SK-N-SH (cell line): ENCODE measurements around the gene RNF157. TPM values are rescaled to one million over a fixed set of nuclear protein-coding genes. Genes with fewer than 3 reads are reported as not detected.

Experiments used
- CTCF ChIA-PET: fragments of 300-600, 350-600 bp; formaldehyde crosslinking; extraction: SDS; loops from one replicate; lab custom pipeline; 2021; lab: Yijun Ruan, JAX
- POLR2A ChIA-PET: fragments of 350-600 bp; sonication (Branson Sonifier 250); formaldehyde crosslinking; extraction: SDS; loops from one replicate; lab custom pipeline; 2020; ENCODE audit warnings: antibody characterized with exemption, inconsistent platforms; lab: Yijun Ruan, JAX
- DNase-seq: peaks from one replicate; pipeline ENCODE4 v3.0.0; 2012
- H2AFZ ChIP-seq: fragments of 200-600 bp; sonication (generic); 2 replicates; pipeline ENCODE4 v1.8.1; 2016; ENCODE audit warnings: antibody characterized with exemption, mild to moderate bottlenecking, low read depth
- H3F3A ChIP-seq: fragments of 200-600 bp; sonication (generic); replicated peaks from 2 replicates; pipeline ENCODE3; 2016; ENCODE audit warnings: antibody characterized with exemption, mild to moderate bottlenecking; ENCODE audit not compliant: insufficient read depth
- H3K27ac ChIP-seq, 2 experiments: fragments of 200-500 bp in 1 of 2; fragments of 200-600 bp in 1 of 2; sonication (Bioruptor generic) in 1 of 2; sonication (generic), shearing (Covaris generic) in 1 of 2; 2 replicates each; pipeline versions ENCODE4 v1.5.1 to v1.6.1; 2014 to 2016; ENCODE audit warnings: low read depth in 2 of 2, inconsistent platforms in 1 of 2, low read length in 1 of 2, mild to moderate bottlenecking in 1 of 2, mixed read lengths in 1 of 2
- H3K27me3 ChIP-seq: fragments of 200-600 bp; sonication (generic), shearing (Covaris generic); 2 replicates; pipeline ENCODE4 v1.6.1; 2016; ENCODE audit warnings: mixed run types; ENCODE audit not compliant: insufficient read depth
- H3K36me3 ChIP-seq, 2 experiments: fragments of 200-500 bp in 1 of 2; fragments of 200-600 bp in 1 of 2; sonication (Bioruptor generic) in 1 of 2; sonication (generic) in 1 of 2; replicated peaks in 1 of 2; 2 replicates each; pipeline versions ENCODE3 to v1.5.1; 2014 to 2016; ENCODE audit warnings: low read length in 1 of 2, mild to moderate bottlenecking in 1 of 2; ENCODE audit not compliant: insufficient read depth in 2 of 2, control insufficient read depth in 1 of 2
- H3K4me1 ChIP-seq, 2 experiments: fragments of 200-500 bp in 1 of 2; fragments of 200-600 bp in 1 of 2; sonication (Bioruptor generic) in 1 of 2; sonication (generic), shearing (Covaris generic) in 1 of 2; 2 replicates each; pipeline versions ENCODE4 v1.5.1 to v1.6.1; 2014 to 2016; ENCODE audit warnings: low read depth in 1 of 2, low read length in 1 of 2, mixed run types in 1 of 2; ENCODE audit not compliant: insufficient read depth in 2 of 2, control insufficient read depth in 1 of 2
- H3K4me2 ChIP-seq: fragments of 200-600 bp; sonication (generic), shearing (Covaris generic); 2 replicates; pipeline ENCODE4 v1.6.1; 2017; ENCODE audit warnings: mixed run types
- H3K4me3 ChIP-seq, 2 experiments: fragments of 200-500 bp in 1 of 2; fragments of 200-600 bp in 1 of 2; sonication (Bioruptor generic) in 1 of 2; sonication (generic), shearing (Covaris generic) in 1 of 2; 2 replicates each; pipeline versions ENCODE4 v1.5.1 to v1.8.1; 2014 to 2016; ENCODE audit warnings: low read depth in 2 of 2, inconsistent platforms in 1 of 2, low read length in 1 of 2, mild to moderate bottlenecking in 1 of 2, mixed read lengths in 1 of 2, moderate library complexity in 1 of 2
- H3K79me2 ChIP-seq: fragments of 200-600 bp; sonication (generic); 2 replicates; pipeline ENCODE4 v1.8.1; 2017; ENCODE audit warnings: mild to moderate bottlenecking; ENCODE audit not compliant: insufficient read depth
- H3K9ac ChIP-seq: fragments of 200-600 bp; sonication (generic); 2 replicates; pipeline ENCODE4 v1.6.1; 2017; ENCODE audit warnings: mixed run types
- H3K9me2 ChIP-seq: fragments of 200-600 bp; sonication (generic); 2 replicates; pipeline ENCODE4 v1.6.1; 2017; ENCODE audit warnings: mixed run types
- H3K9me3 ChIP-seq: fragments of 200-600 bp; sonication (generic); 2 replicates; pipeline ENCODE4 v1.6.1; 2017; ENCODE audit warnings: mixed run types, mild to moderate bottlenecking, moderate library complexity
- H4K20me1 ChIP-seq: fragments of 200-600 bp; sonication (generic); 2 replicates; pipeline ENCODE4 v1.6.1; 2017; ENCODE audit warnings: mild to moderate bottlenecking, mixed run types; ENCODE audit not compliant: insufficient read depth
- ELF1 ChIP-seq: IDR thresholded peaks from 2 replicates; pipeline ENCODE4 v1.4.0; 2012
- EZH2phosphoT487 ChIP-seq: fragments of 200-600 bp; sonication (generic); IDR thresholded peaks from 2 replicates; pipeline ENCODE4 v1.6.1; 2017; ENCODE audit warnings: low read depth, mixed run types, mild to moderate bottlenecking, antibody characterized with exemption, moderate library complexity, borderline replicate concordance
- FOSL2 ChIP-seq: IDR thresholded peaks from 2 replicates; pipeline ENCODE4 v1.4.0; 2012; ENCODE audit warnings: low read depth, mild to moderate bottlenecking, moderate library complexity, borderline replicate concordance
- FOXM1 ChIP-seq: IDR thresholded peaks from 2 replicates; pipeline ENCODE4 v1.4.0; 2012; ENCODE audit warnings: low read depth, mild to moderate bottlenecking
- JUND ChIP-seq: IDR thresholded peaks from 2 replicates; pipeline ENCODE4 v1.4.0; 2012
- MXI1 ChIP-seq: IDR thresholded peaks from 2 replicates; pipeline ENCODE4 v1.6.1; 2012; ENCODE audit warnings: mild to moderate bottlenecking, low read depth, low read length, improper control_type of control experiment
- RAD21 ChIP-seq: IDR thresholded peaks from 2 replicates; pipeline ENCODE4 v1.6.1; 2012; ENCODE audit warnings: mild to moderate bottlenecking, low read length
- RCOR1 ChIP-seq: fragments of 150-350 bp; IDR thresholded peaks from 2 replicates; pipeline ENCODE4 v1.6.1; 2017; ENCODE audit warnings: antibody characterized with exemption, low read length
- RFX5 ChIP-seq: IDR thresholded peaks from 2 replicates; pipeline ENCODE4 v1.6.1; 2012; ENCODE audit warnings: mild to moderate bottlenecking, improper control_type of control experiment, low read length
- RXRA ChIP-seq: IDR thresholded peaks from 2 replicates; pipeline ENCODE4 v1.4.0; 2012; ENCODE audit warnings: low read depth, mild to moderate bottlenecking, borderline replicate concordance
- SMC3 ChIP-seq: IDR thresholded peaks from 2 replicates; pipeline ENCODE4 v1.6.1; 2012; ENCODE audit warnings: low read depth, low read length, improper control_type of control experiment
- TCF12 ChIP-seq: IDR thresholded peaks from 2 replicates; pipeline ENCODE4 v1.4.0; 2012
- YY1 ChIP-seq: IDR thresholded peaks from 2 replicates; pipeline ENCODE4 v1.4.0; 2012; ENCODE audit warnings: low read depth, mild to moderate bottlenecking
- WGBS: methylation state at CpG from one replicate; pipeline ENCODE4 v1.1.6; 2017; ENCODE audit warnings: low lambda C conversion rate; 5-methylcytosine and 5-hydroxymethylcytosine counted together
- polyA plus RNA-seq, 3 experiments: library from polyadenylated mRNA; depleted of rRNA; stranded (reverse); fragments of >200 nt; gene quantifications; 2 replicates each; pipeline ENCODE4 v1.2.3, GENCODE V29; 2012
- TF ChIP-seq, protein P1 (sequence below): IDR thresholded peaks from 2 replicates; pipeline ENCODE4 v1.6.1; 2012; ENCODE audit warnings: mild to moderate bottlenecking, low read depth, low read length, moderate library complexity
- TF ChIP-seq, protein P2 (sequence below): fragments of 150-350 bp; IDR thresholded peaks from 2 replicates; pipeline ENCODE4 v1.6.1; 2016; ENCODE audit warnings: mild to moderate bottlenecking, low read depth, low read length
- TF ChIP-seq, protein P3 (sequence below): IDR thresholded peaks from 2 replicates; pipeline ENCODE4; 2012

Gene RNF157
- polyA plus RNA-seq, 1 of the 3 experiments (the other 2 are of a cell fraction) = 5.2 TPM

GRCh38 chr17:76140661-76141211 lies 99.6 kb downstream of the RNF157 start (continued):
- TF ChIP-seq, protein P1, sequence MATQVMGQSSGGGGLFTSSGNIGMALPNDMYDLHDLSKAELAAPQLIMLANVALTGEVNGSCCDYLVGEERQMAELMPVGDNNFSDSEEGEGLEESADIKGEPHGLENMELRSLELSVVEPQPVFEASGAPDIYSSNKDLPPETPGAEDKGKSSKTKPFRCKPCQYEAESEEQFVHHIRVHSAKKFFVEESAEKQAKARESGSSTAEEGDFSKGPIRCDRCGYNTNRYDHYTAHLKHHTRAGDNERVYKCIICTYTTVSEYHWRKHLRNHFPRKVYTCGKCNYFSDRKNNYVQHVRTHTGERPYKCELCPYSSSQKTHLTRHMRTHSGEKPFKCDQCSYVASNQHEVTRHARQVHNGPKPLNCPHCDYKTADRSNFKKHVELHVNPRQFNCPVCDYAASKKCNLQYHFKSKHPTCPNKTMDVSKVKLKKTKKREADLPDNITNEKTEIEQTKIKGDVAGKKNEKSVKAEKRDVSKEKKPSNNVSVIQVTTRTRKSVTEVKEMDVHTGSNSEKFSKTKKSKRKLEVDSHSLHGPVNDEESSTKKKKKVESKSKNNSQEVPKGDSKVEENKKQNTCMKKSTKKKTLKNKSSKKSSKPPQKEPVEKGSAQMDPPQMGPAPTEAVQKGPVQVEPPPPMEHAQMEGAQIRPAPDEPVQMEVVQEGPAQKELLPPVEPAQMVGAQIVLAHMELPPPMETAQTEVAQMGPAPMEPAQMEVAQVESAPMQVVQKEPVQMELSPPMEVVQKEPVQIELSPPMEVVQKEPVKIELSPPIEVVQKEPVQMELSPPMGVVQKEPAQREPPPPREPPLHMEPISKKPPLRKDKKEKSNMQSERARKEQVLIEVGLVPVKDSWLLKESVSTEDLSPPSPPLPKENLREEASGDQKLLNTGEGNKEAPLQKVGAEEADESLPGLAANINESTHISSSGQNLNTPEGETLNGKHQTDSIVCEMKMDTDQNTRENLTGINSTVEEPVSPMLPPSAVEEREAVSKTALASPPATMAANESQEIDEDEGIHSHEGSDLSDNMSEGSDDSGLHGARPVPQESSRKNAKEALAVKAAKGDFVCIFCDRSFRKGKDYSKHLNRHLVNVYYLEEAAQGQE = no peak

GRCh38 chr17:76139801-76140660 lies 100.3 kb downstream of the RNF157 start:
- H3K9me2 ChIP-seq = no peaks in the 10 kb centered on the region
- no peak for TF ChIP-seq TCF12
- TF ChIP-seq, all 33 proteins: peak for 0
- Histone ChIP-seq H3K4me2 (peak overlapping the region; percentile 99; the same call in 1 of the 2 replicates), H3K27me3 (peaks cover 20% of the 10 kb centered on the region; the same call in 1 of the 2 replicates), H2AFZ (0 out of 2 replicates have a peak overlapping the region, but pooled peaks have one; percentile 85), H3K9me3 (no peaks in the 10 kb centered on the region), H3K27ac (no peak overlapping the region), H3K79me2 (no peaks in the 10 kb centered on the region), H3K4me1 (peaks cover 0 to 16% of the 10 kb centered on the region in 2 experiments; a peak in 2 of 4 replicates), H3F3A (peaks cover 4% of the 10 kb centered on the region), H3K36me3 (no peaks in the 10 kb centered on the region), H4K20me1 (no peaks in the 10 kb centered on the region), H3K4me3 (no peak overlapping the region), H3K9ac (no peak overlapping the region)
- 55% methylated on average over 64 of the region's 78 CpGs for WGBS
- peak; percentile 74 for DNase-seq
- CTCF ChIA-PET = interaction anchor here (1.1 to 16.5 kb wide), 5 partner anchors 18 to 140 kb away, joined by 3 to 119 read pairs (median 56); no protein-coding TSS in a partner anchor
- POLR2A ChIA-PET = no interaction called here

- Histone ChIP-seq H3K9ac (no peak overlapping the region), H3K4me2 (no peak overlapping the region), H3K9me2 (no peaks in the 10 kb centered on the region), H3K9me3 (no peaks in the 10 kb centered on the region), H4K20me1 (no peaks in the 10 kb centered on the region), H3K27ac (no peak overlapping the region), H3K36me3 (no peaks in the 10 kb centered on the region), H3F3A (peaks cover 4% of the 10 kb centered on the region), H3K27me3 (peaks cover 20% of the 10 kb centered on the region; the same call in 1 of the 2 replicates), H3K4me1 (peaks cover 0 to 16% of the 10 kb centered on the region in 2 experiments; a peak in 2 of 4 replicates), H2AFZ (no peak overlapping the region), H3K79me2 (no peaks in the 10 kb centered on the region), H3K4me3 (no peak overlapping the region)
- CTCF ChIA-PET = interaction anchor here (0.9 to 10.9 kb wide), 4 partner anchors 12 to 140 kb away, joined by 3 to 88 read pairs (median 8); no protein-coding TSS in a partner anchor
- 82% methylated on average over 15 of the region's 15 CpGs for WGBS
- DNase-seq = no peak
- POLR2A ChIA-PET = no interaction called here
- TF ChIP-seq RFX5 = no peak
- no peak for TF ChIP-seq YY1
- no peak for TF ChIP-seq RCOR1
- no peak for TF ChIP-seq FOSL2
- no peak for TF ChIP-seq JUND
- TF ChIP-seq, protein P2, sequence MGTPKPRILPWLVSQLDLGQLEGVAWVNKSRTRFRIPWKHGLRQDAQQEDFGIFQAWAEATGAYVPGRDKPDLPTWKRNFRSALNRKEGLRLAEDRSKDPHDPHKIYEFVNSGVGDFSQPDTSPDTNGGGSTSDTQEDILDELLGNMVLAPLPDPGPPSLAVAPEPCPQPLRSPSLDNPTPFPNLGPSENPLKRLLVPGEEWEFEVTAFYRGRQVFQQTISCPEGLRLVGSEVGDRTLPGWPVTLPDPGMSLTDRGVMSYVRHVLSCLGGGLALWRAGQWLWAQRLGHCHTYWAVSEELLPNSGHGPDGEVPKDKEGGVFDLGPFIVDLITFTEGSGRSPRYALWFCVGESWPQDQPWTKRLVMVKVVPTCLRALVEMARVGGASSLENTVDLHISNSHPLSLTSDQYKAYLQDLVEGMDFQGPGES = no peak
- TF ChIP-seq FOXM1 = no peak
- TF ChIP-seq EZH2phosphoT487 = no peak
- TF ChIP-seq RAD21 = no peak
- TF ChIP-seq RXRA = no peak
- TF ChIP-seq ELF1 = no peak
- TF ChIP-seq SMC3 = no peak
- no peak for TF ChIP-seq MXI1
- TF ChIP-seq, protein P3, sequence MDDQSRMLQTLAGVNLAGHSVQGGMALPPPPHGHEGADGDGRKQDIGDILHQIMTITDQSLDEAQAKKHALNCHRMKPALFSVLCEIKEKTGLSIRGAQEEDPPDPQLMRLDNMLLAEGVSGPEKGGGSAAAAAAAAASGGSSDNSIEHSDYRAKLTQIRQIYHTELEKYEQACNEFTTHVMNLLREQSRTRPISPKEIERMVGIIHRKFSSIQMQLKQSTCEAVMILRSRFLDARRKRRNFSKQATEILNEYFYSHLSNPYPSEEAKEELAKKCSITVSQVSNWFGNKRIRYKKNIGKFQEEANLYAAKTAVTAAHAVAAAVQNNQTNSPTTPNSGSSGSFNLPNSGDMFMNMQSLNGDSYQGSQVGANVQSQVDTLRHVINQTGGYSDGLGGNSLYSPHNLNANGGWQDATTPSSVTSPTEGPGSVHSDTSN = no peak
Observed at GRCh38 chr17:76138896-76139752, 101.2 kb downstream of the RNF157 start.
